ENCODE data around the gene HS6ST3.
"Not testable (repeated sequence)": the region's sequence is repeated elsewhere in the genome, so short reads cannot be mapped to it uniquely, and the experiment has no call there.

Gene HS6ST3

DNA sequence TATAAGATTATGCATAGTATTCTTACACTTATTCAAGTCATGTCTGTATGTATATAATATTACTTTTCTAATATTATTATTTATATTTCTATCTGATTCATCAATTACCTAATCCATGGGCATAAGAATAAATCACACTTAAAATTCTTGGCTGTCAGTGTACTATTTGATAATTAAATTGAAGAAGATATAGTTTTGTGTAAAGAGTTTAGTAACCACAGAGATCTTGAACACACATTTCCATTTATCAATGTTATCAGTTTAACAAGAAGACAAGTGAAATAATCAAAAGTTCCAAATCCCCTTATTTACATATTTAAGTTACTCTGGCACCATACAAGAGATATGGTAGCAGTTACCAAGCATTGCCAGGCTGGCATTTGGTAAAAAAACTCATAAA lies 659.9 kb downstream of the HS6ST3 start:
- no peak for DNase-seq

DNA sequence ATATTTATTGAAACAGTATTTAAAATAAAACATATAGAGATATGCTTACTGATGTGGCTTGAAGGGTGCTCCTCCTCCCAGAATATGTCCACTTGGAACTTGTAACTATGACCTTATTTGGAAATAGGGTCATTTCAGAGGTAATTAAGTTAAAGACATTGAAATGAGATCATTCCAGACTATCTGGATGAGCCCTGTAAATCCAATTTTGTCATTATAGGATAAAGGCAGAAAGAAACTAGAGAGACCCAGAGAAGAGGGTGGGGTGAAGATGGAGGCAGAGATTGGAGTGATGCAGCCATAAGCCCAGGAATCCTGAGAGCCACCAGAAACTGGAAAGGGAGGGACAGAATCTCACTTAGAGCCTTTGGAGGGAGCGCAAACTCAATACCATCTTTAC lies 661.2 kb downstream of the HS6ST3 start:
- no peak for DNase-seq

- no peak for DNase-seq
Observed at GRCh38 chr13:96762876-96763275, 673.0 kb downstream of the HS6ST3 start.

DNA sequence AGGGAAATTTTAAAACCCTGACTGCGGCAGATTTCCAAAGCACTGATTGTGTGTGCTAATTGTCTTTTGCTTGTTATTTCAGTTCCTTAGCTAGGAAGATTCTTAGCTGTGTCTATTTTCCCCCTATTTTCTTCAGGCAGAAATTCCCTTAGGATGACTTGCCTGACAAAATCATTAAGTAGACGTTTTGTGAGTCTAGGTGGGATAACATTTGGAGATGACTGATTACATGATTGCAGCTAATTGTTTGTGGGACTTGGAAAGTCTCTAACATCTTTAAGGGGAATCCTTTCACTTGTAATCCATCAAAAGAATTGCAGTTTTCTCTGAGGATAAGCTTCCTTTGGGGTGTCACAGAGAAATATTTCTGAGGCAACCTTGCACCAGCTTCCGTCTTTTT lies 676.4 kb downstream of the HS6ST3 start:
- DNase-seq, result no peak

- DNase-seq, result no peak
Observed at GRCh38 chr13:96768524-96768923, 678.6 kb downstream of the HS6ST3 start.

DNA sequence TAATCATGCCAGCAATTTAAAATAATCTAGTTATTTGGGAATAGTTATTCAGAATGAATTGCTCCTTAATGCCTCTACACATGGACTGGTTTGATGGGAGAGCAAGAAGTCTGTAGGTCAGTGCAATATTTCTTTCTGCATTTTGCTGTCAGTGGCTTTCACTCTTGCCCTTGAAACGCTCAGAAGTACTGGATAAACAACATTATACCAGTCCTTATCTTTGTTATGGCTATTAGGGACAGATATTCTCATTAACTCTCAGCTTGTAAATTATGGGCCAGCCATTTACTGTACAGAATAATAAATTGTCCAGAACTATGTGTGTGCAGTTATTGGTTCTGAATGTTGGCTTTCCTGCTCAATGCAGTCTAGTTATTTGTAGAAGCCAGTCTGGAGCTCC lies 680.0 kb downstream of the HS6ST3 start:
- no peak for DNase-seq

DNA sequence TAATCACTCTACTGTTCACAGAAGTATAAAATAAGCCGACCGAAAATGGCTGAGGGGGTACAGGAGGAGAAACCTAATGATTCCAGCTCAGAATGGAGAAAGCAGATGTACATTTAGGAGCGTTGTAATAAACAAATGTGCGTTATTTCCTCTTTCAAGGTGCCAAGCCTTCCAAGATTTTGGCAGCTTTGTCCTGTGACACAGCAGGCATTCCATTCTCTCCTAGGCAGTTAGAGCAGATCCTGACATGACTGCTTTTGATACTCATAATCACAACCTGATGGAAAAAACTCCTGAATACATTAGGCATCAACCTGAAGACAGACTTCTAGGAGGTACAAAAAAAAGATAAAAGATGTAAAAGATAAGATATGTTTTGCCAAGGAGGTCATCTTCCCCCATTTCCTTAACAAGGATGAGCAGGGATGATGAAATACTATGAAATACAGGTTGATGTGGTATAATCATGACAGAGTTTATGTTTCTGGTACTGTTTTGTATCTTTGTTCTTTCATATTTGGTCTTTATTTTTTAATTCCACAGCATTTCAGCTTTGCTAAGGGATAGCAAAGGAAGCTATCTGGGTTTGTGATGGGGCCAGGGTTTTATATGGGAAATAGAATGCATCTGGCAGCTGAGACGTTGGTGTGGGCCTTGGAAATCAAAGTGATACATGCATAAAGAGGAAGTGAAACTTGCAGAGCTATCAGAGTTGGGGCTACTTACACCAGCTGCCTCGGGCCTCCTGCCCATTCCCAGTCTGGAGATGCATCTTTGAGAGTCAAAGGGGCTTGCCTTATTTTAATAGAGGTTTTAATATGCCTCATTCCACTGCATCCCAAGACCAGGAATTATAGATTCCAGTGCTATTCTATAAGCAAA lies 681.8 kb downstream of the HS6ST3 start:
- no peak for DNase-seq

DNA sequence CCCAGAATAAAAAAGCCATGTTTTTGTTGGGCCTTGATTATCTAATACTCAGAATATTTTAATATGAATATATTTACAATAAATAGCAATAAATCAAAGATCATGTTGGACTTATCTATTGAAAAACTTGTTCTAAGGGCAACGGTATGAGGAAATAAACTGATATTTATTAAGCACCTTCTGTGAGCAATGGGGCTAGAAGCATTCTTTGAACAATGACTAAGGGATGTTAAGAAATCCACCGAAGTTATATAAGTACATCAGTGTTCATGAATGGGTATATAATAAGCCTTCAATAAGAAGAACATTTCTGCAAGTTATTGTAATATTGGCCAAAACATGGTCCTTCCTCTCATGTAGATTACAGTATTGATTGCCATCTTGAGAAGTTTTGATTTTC lies 682.5 kb downstream of the HS6ST3 start:
- DNase-seq, result no peak

- DNase-seq, result not testable (repeated sequence)
Observed at GRCh38 chr13:96778302-96778701, 688.4 kb downstream of the HS6ST3 start.

DNA sequence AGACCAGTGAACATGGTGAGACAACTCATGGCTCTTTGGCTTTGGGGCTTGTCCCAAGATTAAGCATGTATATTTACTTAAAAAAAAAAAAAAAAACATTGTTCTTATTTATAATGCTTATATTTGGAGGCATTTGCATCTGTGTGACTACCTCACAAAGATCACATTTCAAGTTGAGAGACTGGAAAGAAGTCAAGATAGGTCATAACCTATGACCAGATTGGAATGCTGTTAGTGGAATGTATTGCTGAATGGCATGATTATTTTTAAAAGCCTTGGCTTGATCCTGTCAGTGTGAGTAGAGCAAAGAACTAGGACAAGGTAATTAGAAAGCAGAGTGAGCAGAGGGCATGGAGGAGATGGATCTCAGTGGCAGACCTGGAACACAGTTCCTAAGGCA lies 689.8 kb downstream of the HS6ST3 start:
- DNase-seq, result no peak

DNA sequence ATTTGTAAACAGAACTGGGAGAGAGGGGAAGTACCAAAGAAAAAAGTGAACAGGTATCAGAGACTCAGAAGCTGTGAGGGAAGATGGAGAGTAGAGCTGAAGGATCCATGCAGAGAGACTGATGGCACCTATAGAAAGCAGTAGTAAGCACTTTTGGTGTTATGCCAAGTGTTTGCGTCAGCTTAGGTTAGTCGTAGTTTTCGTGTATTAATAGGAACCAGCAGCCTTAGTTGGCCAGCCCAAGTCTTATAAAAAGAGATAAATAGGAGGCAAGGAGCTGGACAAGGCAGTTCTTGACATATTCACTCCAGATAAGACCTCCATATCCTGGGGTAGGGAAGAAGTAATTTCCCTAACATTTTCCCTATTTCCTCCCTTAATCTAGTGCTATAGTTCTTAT lies 690.2 kb downstream of the HS6ST3 start:
- no peak for DNase-seq

DNA sequence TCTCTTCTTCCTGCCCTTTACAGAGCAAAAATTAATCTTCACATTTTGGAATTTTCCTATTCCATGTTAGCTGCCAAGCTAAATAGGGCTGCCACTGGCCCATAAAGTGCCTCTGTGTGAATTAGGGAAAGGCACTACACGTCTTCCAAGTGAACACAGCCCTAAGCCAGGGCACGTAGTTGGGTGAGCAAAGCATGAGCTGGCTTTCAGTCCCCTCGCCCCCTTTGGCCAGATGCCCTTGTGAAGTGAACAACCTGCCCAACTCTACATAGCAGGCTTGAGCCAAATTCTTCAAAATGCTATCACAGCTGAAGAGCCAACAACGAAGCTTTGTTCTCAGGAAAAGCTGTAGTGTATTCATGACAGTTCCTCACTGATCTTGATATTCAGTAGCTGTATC lies 691.2 kb downstream of the HS6ST3 start:
- DNase-seq, result no peak

GRCh38 chr13:96782186-96782585 lies 692.3 kb downstream of the HS6ST3 start:
- no peak for DNase-seq

DNA sequence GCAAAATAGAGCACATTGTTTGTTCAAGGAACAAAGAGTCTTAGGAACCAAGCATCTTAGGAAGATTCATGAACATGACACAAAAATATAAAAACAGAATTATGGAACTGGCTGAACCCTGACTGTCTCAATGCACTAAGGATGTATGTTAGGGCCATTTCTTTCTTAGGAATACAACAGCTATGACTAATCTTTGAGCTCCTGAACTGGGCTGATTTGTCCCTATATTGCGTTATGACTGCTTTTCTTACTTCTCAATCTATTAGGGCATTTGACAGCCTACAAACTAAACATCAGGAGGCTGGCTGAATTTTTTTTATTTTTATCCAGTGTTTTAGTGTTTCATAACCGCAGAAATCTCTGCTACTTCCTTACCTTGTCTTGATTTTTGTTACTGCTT lies 693.1 kb downstream of the HS6ST3 start:
- no peak for DNase-seq

GRCh38 chr13:96783511-96783910 lies 693.6 kb downstream of the HS6ST3 start:
- DNase-seq, result no peak

DNA sequence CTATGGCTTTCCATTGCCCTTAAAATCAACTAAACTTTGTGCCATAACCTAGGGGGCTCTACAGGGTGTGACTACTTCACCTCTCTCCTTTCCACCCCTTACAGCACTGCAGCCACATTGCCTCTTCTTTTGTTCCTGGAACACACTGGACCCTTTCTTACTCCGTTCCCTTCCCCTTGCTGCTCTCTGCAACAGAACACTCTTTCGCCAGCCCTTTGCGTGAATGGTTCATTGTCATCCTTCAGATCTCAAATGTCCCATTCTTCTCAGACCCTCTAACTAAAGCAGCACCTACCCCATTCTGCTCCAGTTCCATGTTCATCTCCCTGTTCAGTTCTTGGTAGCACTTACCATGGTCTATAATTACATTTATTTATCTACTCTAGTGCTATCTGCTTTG lies 696.1 kb downstream of the HS6ST3 start:
- no peak for DNase-seq

GRCh38 chr13:96792188-96792587 lies 702.3 kb downstream of the HS6ST3 start:
- no peak for DNase-seq

DNA sequence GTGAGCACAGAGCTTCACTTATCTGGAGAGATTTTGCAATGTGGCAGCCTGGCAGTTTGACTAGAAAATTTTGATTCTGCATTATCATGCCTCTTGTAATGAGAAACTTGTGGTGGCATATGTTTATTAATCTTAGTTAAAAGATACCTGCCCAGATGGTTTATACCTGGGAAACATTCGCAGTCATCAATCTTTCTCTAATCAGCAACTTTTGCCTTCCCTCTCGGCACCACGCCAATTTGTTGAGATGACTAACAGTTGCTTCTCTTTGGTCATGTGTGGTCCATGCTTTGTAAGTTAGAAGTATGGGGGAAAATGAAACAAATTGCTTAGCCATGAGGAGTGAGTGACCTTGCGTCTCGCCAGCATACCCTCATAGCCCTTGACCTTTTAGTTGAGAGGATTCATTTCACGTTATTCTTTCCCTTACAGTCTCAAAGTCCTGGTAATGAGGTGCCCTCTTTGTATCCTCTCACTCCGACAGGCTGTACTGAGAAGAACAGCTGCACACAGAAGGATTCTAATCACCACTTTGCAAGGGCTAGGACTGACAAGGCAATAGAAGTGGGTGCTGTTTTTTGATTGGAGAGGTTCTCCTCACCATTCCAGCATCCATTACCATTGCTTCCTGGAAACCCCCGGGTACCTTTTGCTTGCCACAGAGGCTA lies 703.0 kb downstream of the HS6ST3 start:
- no peak for DNase-seq

DNA sequence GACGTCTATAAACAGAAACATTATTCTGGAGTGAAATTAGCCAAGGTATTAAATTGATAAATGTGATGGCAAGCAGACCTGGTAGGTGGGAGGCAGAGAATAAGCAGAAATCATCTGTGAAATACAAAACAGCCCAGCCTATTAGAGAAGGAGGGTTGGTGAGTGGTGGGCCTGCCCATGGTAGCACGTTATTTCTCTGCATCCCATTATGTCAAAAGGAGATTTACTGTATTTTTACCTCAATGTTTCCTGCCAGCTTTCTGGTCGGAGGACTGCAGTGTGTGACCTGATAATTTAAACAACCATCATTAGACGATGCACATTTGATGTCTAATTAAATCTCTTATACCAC lies 703.5 kb downstream of the HS6ST3 start:
- no peak for DNase-seq

DNA sequence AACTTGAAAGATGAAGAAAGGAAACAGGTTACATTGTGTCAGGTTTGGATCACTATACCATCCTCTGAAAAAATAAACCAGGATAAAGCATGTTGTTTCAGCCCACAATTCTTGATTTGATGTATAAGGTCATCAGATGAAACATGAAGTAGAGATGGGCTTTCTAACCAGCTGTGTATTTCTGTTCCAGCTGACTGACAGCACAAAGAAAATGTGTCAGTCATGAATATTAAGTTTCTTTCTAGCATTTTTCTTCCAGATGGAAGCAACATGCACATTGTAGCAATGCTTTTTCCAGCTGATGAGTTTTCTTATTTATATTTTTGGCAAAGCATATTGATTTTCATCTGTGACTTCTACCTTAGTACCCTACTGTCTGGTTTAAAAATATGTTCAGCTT lies 704.8 kb downstream of the HS6ST3 start:
- DNase-seq, result no peak

GRCh38 chr13:96795670-96796069 lies 705.8 kb downstream of the HS6ST3 start:
- no peak for DNase-seq

- no peak for DNase-seq
Observed at GRCh38 chr13:96796091-96796633, 706.3 kb downstream of the HS6ST3 start.

DNA sequence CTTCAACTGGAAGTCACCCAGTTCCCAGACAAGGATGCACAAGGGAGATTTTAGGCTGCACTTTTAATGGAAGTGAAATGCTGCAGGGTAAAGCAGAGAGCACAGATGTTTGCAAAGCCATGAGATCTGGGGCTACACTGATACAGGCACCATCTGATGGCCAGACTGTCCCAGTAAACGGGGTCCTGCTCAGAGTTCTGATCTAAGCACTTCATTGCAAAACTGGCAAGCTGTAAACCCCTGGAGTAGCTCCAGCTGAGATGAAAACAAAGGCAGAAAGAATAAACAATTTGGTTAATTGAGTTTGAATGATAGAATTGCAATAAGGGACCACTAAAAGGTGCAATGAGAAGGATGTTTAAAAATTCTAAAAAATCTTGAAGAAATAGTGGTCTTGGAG lies 707.2 kb downstream of the HS6ST3 start:
- no peak for DNase-seq

DNA sequence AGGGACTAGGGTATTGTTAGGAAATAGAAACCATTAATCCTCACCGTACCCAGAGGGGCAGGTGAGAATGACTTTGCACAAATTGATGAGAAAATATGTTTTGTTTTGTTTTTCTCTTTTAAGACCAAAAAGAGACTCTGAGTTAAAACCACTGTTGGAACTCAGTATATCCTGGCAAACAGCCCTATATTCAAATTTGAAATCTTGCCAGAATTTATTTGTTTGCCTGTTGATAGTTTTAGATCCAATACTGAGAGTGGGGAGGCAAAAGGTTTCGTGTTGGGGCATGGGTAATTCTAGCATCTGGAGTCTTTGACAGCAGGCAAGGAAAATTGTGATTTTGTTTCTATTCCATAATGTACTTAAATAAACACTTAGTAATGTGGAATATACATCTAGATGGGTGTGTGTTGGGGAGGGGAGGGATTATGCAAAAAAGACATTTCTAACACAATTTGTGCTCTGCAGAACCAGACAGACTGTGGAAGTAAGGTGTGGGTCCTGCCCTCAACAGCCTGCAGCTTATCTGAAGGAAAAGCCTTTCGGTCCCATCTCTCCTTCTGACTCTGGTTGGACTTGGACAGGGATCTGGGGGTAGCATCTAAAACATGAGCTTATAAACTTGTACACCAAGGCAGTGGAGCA lies 713.7 kb downstream of the HS6ST3 start:
- no peak for DNase-seq

Measured in NCI-H524 treated with DMSO at 0.1 percent for 48 hours (cell line).